OCI-LY7 (cell line): ENCODE data around the gene CAPSL.

Experiments used
- EZH2phosphoT487 ChIP-seq: fragments of 200-600 bp; sonication (generic); IDR thresholded peaks from 2 replicates; pipeline ENCODE4 v1.6.1; 2018; ENCODE audit warnings: low read depth, borderline replicate concordance, mild to moderate bottlenecking, mixed run types, antibody characterized with exemption, low read length, moderate library complexity, mixed read lengths
- TF ChIP-seq, protein P1 (sequence below): fragments of 200-600 bp; sonication (generic); conservative IDR thresholded peaks from 2 replicates; pipeline ENCODE4 v1.5.1; 2014; ENCODE audit warnings: mild to moderate bottlenecking, antibody characterized with exemption, low read length, moderate library complexity, mixed read lengths

GRCh38 chr5:35881758-35882157 is 56.7 kb downstream of the CAPSL start:
- TF ChIP-seq EZH2phosphoT487: no peak
- TF ChIP-seq, protein P1, sequence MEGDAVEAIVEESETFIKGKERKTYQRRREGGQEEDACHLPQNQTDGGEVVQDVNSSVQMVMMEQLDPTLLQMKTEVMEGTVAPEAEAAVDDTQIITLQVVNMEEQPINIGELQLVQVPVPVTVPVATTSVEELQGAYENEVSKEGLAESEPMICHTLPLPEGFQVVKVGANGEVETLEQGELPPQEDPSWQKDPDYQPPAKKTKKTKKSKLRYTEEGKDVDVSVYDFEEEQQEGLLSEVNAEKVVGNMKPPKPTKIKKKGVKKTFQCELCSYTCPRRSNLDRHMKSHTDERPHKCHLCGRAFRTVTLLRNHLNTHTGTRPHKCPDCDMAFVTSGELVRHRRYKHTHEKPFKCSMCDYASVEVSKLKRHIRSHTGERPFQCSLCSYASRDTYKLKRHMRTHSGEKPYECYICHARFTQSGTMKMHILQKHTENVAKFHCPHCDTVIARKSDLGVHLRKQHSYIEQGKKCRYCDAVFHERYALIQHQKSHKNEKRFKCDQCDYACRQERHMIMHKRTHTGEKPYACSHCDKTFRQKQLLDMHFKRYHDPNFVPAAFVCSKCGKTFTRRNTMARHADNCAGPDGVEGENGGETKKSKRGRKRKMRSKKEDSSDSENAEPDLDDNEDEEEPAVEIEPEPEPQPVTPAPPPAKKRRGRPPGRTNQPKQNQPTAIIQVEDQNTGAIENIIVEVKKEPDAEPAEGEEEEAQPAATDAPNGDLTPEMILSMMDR: no peak
